ENCODE data around the gene CLCN2. TPM values are rescaled to one million over a fixed set of nuclear protein-coding genes. Genes with fewer than 3 reads are reported as not detected.

CLCN2 gene
- total RNA-seq, 2 donors from 2014 or later, result 6.5 to 10.5 TPM

GRCh38 chr3:184377374-184377773 is 16.0 kb upstream of the CLCN2 start:
- ATAC-seq (no peak), DNase-seq (ENCODE audit: low spot score) (no peak)
- no peaks in the 10 kb centered on the region for H3K36me3 Mint-ChIP-seq
- H3K27me3 Mint-ChIP-seq, result peaks cover 46 to 48% of the 10 kb centered on the region in 2 donors
- H3K9me3 Mint-ChIP-seq, result no peaks in the 10 kb centered on the region
- peaks cover 0 to 12% of the 10 kb centered on the region in 2 donors for H3K4me1 Mint-ChIP-seq (ENCODE audit: low read depth in 2 of 2)
- no peak overlapping the region for H3K4me3 Mint-ChIP-seq
- H3K27ac Mint-ChIP-seq, result no peak overlapping the region

DNA sequence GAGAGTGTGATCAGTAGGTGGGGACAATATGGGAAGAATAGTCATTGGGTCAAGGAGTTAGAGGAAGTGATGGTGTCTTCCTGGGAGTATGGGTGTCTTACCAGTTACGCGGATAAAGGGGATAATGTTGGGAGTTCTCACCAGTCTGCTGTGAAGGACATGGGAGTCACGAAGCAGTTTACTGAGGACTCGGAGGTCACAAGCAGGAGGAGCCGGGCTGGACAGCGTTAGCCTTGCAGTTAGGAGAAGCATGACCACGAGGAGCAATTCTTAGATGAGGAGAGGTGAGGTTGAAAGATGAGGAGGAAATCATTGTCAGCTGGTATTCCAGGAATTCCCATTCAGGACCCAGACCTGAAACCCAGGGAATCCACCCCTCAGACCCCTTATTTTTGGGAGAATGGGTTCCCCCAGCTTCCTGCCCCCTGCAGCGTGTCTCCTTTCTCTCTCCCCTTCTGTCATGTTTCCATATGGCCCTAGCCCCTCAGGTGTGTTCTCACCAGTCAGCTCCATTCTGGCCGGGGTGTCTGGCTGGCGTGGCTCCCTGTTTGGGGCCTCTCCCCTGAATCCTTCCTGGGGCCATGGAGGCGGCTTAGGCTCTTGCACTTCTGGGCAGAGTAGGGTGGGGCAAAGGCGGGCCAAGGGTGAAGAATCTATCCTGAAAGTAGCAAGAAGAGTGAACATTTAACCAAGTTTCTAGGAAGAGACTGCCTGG is 14.5 kb upstream of the CLCN2 start:
- ATAC-seq, result no peak
- Mint-ChIP-seq H3K4me3 (no peak overlapping the region), H3K9me3 (no peaks in the 10 kb centered on the region), H3K27ac (no peak overlapping the region), H3K36me3 (no peaks in the 10 kb centered on the region), H3K27me3 (peaks cover 40 to 46% of the 10 kb centered on the region in 2 donors), H3K4me1 (ENCODE audit: low read depth in 2 of 2) (peaks cover 0 to 13% of the 10 kb centered on the region in 2 donors)
- DNase-seq (ENCODE audit: low spot score), result no peak

DNA sequence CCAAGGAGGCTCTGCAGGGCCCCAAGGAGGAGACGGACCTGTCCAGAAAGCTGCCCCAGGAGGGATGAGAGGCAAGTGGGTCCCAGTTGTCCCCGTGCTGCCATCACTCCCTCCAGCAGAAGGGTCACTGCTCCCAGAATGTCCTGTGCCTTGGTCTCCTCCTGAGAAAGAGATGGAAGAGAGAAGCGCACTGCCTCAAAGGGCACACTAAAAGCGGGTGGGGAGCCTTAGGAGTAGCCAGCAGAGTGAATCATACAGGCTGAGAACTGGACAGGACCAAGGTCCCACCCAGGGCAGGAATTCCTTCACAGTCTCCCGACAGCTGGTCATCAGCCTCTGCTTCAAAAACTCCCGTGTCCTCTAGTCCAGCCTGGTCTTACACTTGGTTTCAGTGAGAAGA is 12.0 kb upstream of the CLCN2 start:
- Mint-ChIP-seq H3K4me3 (no peak overlapping the region), H3K27ac (no peak overlapping the region), H3K4me1 (ENCODE audit: low read depth in 2 of 2) (peaks cover 0 to 6% of the 10 kb centered on the region in 2 donors), H3K9me3 (no peaks in the 10 kb centered on the region), H3K27me3 (peaks cover 29 to 34% of the 10 kb centered on the region in 2 donors), H3K36me3 (peaks cover 13% of the 10 kb centered on the region)
- DNase-seq (ENCODE audit: low spot score) (no peak), ATAC-seq (no peak)

GRCh38 chr3:184372911-184373310 is 11.5 kb upstream of the CLCN2 start:
- Mint-ChIP-seq H3K27me3 (peaks cover 25 to 29% of the 10 kb centered on the region in 2 donors), H3K36me3 (peaks cover 16% of the 10 kb centered on the region), H3K9me3 (no peaks in the 10 kb centered on the region), H3K4me1 (ENCODE audit: low read depth in 2 of 2) (peaks cover 0 to 8% of the 10 kb centered on the region in 2 donors), H3K4me3 (no peak overlapping the region), H3K27ac (no peak overlapping the region)
- ATAC-seq, result no peak
- DNase-seq (ENCODE audit: low spot score), result no peak

GRCh38 chr3:184372296-184372821 is 11.0 kb upstream of the CLCN2 start:
- Mint-ChIP-seq H3K4me3 (no peak overlapping the region), H3K36me3 (peaks cover 22% of the 10 kb centered on the region), H3K27ac (no peak overlapping the region), H3K4me1 (ENCODE audit: low read depth in 2 of 2) (peaks cover 0 to 7% of the 10 kb centered on the region in 2 donors), H3K9me3 (no peaks in the 10 kb centered on the region), H3K27me3 (peaks cover 20 to 24% of the 10 kb centered on the region in 2 donors)
- DNase-seq (ENCODE audit: low spot score) (no peak), ATAC-seq (no peak)

- H3K9me3 Mint-ChIP-seq, result no peaks in the 10 kb centered on the region
- no peak overlapping the region for H3K4me3 Mint-ChIP-seq
- peak; percentile 70 to 82 for ATAC-seq
- peaks cover 6 to 12% of the 10 kb centered on the region in 2 donors for H3K4me1 Mint-ChIP-seq (ENCODE audit: low read depth in 2 of 2)
- no peak for DNase-seq (ENCODE audit: low spot score)
- peaks cover 14 to 16% of the 10 kb centered on the region in 2 donors for H3K27me3 Mint-ChIP-seq
- H3K27ac Mint-ChIP-seq, result peak overlapping the region in 1 of 2 donors; percentile 34
- H3K36me3 Mint-ChIP-seq, result peaks cover 29% of the 10 kb centered on the region
These were observed 10.2 kb upstream of the CLCN2 start for GRCh38 chr3:184371570-184372018.

- no peaks in the 10 kb centered on the region for H3K27me3 Mint-ChIP-seq
- no peaks in the 10 kb centered on the region for H3K9me3 Mint-ChIP-seq
- no peak for ATAC-seq
- H3K4me1 Mint-ChIP-seq (ENCODE audit: low read depth in 2 of 2), result peaks cover 21 to 25% of the 10 kb centered on the region in 2 donors
- peaks cover 41% of the 10 kb centered on the region for H3K36me3 Mint-ChIP-seq
- peak overlapping the region in 1 of 2 donors; percentile 45 for H3K27ac Mint-ChIP-seq
- H3K4me3 Mint-ChIP-seq, result no peak overlapping the region
- DNase-seq (ENCODE audit: low spot score), result no peak
These were observed 7.3 kb upstream of the CLCN2 start for GRCh38 chr3:184368586-184369183.

- Mint-ChIP-seq H3K36me3 (peaks cover 41% of the 10 kb centered on the region), H3K27ac (no peak overlapping the region), H3K4me1 (ENCODE audit: low read depth in 2 of 2) (peaks cover 27 to 28% of the 10 kb centered on the region in 2 donors), H3K4me3 (no peak overlapping the region), H3K27me3 (no peaks in the 10 kb centered on the region), H3K9me3 (no peaks in the 10 kb centered on the region)
- ATAC-seq (no peak), DNase-seq (ENCODE audit: low spot score) (no peak)
These were observed 6.7 kb upstream of the CLCN2 start for GRCh38 chr3:184368116-184368515.

GRCh38 chr3:184366619-184367289 is 5.3 kb upstream of the CLCN2 start:
- peaks cover 41% of the 10 kb centered on the region for H3K36me3 Mint-ChIP-seq
- no peaks in the 10 kb centered on the region for H3K9me3 Mint-ChIP-seq
- H3K4me3 Mint-ChIP-seq, result no peak overlapping the region
- H3K27ac Mint-ChIP-seq, result peak overlapping the region in 1 of 2 donors; percentile 14
- no peaks in the 10 kb centered on the region for H3K27me3 Mint-ChIP-seq
- no peak for ATAC-seq
- H3K4me1 Mint-ChIP-seq (ENCODE audit: low read depth in 2 of 2), result peaks cover 33 to 34% of the 10 kb centered on the region in 2 donors
- DNase-seq (ENCODE audit: low spot score), result no peak

GRCh38 chr3:184362668-184363546 is 1.5 kb upstream of the CLCN2 start:
- ATAC-seq (peak; percentile 89 to 93), DNase-seq (ENCODE audit: low spot score) (peak; percentile 99)
- peaks cover 25% of the 10 kb centered on the region for H3K36me3 Mint-ChIP-seq
- H3K4me1 Mint-ChIP-seq (ENCODE audit: low read depth in 2 of 2), result peaks cover 37 to 40% of the 10 kb centered on the region in 2 donors
- H3K27ac Mint-ChIP-seq, result peak overlapping the region; percentile 94 to 99
- no peaks in the 10 kb centered on the region for H3K9me3 Mint-ChIP-seq
- H3K27me3 Mint-ChIP-seq, result no peaks in the 10 kb centered on the region
- peak overlapping the region; percentile 98 for H3K4me3 Mint-ChIP-seq

DNA sequence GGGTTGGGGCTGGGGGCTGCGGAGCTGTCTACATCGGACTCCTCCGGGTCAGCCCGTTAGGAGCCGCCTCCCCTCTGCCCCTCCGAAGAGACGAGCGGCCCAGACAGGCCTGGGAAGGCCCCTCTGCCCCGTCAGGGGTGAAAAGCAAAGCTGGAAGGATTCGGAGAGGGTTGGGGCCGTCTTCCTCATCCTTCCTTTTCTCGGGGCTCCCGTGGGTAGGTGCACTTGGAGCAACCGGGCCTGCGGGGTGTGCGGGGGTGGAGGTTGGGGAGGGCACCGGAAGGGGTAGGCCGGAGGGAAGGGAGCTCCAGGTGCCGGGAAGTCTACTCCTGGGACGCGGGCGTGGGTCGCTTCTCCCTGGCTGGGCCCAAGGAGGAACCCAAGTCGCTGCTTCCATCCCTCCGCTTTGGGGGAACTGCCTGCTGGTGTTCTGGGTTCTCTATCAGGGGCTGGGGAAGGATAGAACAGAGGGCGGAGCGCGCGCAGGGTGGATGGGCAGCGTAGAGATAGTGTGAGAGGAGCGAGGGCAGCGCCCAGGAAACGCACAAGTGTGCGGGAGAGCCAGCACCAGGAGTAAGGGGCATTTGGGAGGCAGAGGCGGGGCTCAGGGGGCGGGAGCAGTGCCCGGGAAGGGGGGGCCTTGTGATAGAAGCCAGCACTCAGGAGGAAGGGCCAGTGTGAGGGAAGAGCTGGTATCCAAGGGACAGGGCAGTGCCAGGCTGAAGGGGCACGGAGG is 695 bp upstream of the CLCN2 start:
- Mint-ChIP-seq H3K9me3 (no peaks in the 10 kb centered on the region), H3K27me3 (no peaks in the 10 kb centered on the region), H3K36me3 (peaks cover 17% of the 10 kb centered on the region), H3K4me3 (peak overlapping the region; percentile 98), H3K27ac (peak overlapping the region; percentile 94 to 99), H3K4me1 (ENCODE audit: low read depth in 2 of 2) (peaks cover 33 to 40% of the 10 kb centered on the region in 2 donors)
- DNase-seq (ENCODE audit: low spot score), result no peak
- ATAC-seq, result peak; percentile 8 to 17

DNA sequence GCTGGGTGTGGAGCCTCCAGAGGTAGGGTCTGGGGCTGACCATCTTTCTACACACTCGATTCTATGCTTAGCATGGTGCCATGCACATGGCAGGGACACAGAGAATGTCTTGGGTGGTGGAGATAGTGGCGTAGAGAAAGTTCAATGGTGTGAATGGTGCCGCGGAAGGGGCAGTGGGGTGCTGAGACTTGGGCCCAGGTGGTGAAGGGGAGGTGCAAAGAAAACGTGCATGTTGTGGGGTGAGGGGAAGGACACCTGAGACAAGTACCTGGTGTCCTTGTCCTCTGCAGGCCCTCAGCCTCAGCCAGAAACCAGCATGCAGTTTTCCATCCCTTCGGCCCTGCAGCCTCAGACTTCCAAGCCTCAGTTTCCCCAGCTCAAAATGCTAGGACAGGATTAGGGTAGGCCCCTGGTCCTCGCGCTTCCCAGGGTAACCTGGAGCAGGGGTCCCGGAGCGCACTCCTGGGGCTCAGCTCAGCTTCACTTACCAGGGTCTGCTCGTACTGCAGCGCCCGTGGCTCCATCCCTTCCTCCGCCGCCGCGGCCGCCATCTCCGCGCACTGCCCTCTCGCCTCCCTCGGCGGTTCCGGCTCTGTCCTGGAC is 375 bp downstream of the CLCN2 start:
- no peak for DNase-seq (ENCODE audit: low spot score)
- H3K27ac Mint-ChIP-seq, result no peak overlapping the region
- peak overlapping the region; percentile 89 for H3K4me3 Mint-ChIP-seq

More for the DNA sequence above, 375 bp downstream of the CLCN2 start:
- peak in 1 of 2 donors; percentile 0 for ATAC-seq
- peaks cover 28 to 34% of the 10 kb centered on the region in 2 donors for H3K4me1 Mint-ChIP-seq (ENCODE audit: low read depth in 2 of 2)
- H3K36me3 Mint-ChIP-seq, result peaks cover 11% of the 10 kb centered on the region
- H3K9me3 Mint-ChIP-seq, result no peaks in the 10 kb centered on the region
- no peaks in the 10 kb centered on the region for H3K27me3 Mint-ChIP-seq
